Caco-2 (cell line): ENCODE results near the gene ATP5PD. TPM values are rescaled to one million over a fixed set of nuclear protein-coding genes. Genes with fewer than 3 reads are reported as not detected.
A peak's percentile ranks its signal among the peaks of the same experiment; 100 is the strongest.

ENCODE experiments used
- BruUV-seq: library from RNA; stranded (reverse); fragments of 400-500 nt; replicated peaks from 2 replicates; lab custom pipeline; 2021; lab: Mats Ljungman, UMichigan
- CTCF ChIA-PET: fragments of 300-600 bp; sonication (Branson Sonifier 250); formaldehyde crosslinking; loops from one replicate; lab custom pipeline; 2022; ENCODE audit warnings: antibody characterized with exemption; lab: Charles Lee
- POLR2A ChIA-PET: fragments of 300-600 bp; sonication (Branson Sonifier 250); formaldehyde crosslinking; loops from one replicate; lab custom pipeline; 2022; ENCODE audit warnings: antibody characterized with exemption; lab: Charles Lee
- DNase-seq, 2 experiments: peaks; one replicate each; pipeline versions ENCODE4 v3.0.0 to v3.0.0-alpha.2; 2020 to 2022
- H3K27me3 ChIP-seq: replicated peaks from 2 replicates; pipeline ENCODE4 v1.6.0; 2011; ENCODE audit warnings: low read length; ENCODE audit not compliant: control insufficient read depth, insufficient read depth
- H3K36me3 ChIP-seq: 2 replicates; pipeline ENCODE4 v1.5.1; 2011; ENCODE audit warnings: low read length; ENCODE audit not compliant: control insufficient read depth, insufficient read depth
- H3K4me1 ChIP-seq: fragments of 250-450 bp; sonication (Bioruptor Pico); 2 replicates; pipeline ENCODE4 v1.5.1; 2020; ENCODE audit warnings: mild to moderate bottlenecking
- H3K4me3 ChIP-seq: 2 replicates; pipeline ENCODE4 v1.5.1; 2011; ENCODE audit warnings: low read depth, mild to moderate bottlenecking, control low read depth, low read length
- H3K9me3 ChIP-seq: fragments of 250-450 bp; sonication (Bioruptor Pico); 2 replicates; pipeline ENCODE4 v1.5.1; 2020; ENCODE audit warnings: mild to moderate bottlenecking, moderate library complexity
- H3K27ac Mint-ChIP-seq: one replicate; pipeline ENCODE4 v1.8.0; 2022; ENCODE audit warnings: mixed read lengths; ENCODE audit not compliant: unreplicated experiment
- H3K27me3 Mint-ChIP-seq: one replicate; pipeline ENCODE4 v1.8.0; 2022; ENCODE audit warnings: mixed read lengths; ENCODE audit not compliant: insufficient read depth, unreplicated experiment
- H3K36me3 Mint-ChIP-seq: one replicate; pipeline ENCODE4 v1.8.0; 2022; ENCODE audit warnings: mild to moderate bottlenecking, mixed read lengths; ENCODE audit not compliant: insufficient read depth, unreplicated experiment
- H3K4me1 Mint-ChIP-seq: one replicate; pipeline ENCODE4 v1.8.0; 2022; ENCODE audit warnings: low read depth, mixed read lengths; ENCODE audit not compliant: unreplicated experiment
- H3K4me3 Mint-ChIP-seq: one replicate; pipeline ENCODE4 v1.8.0; 2022; ENCODE audit warnings: mild to moderate bottlenecking, moderate library complexity, mixed read lengths; ENCODE audit not compliant: unreplicated experiment
- H3K9me3 Mint-ChIP-seq: one replicate; pipeline ENCODE4 v1.8.0; 2022; ENCODE audit warnings: mixed read lengths; ENCODE audit not compliant: unreplicated experiment
- CTCF ChIP-seq, 2 experiments: fragments of 200-600 bp in 1 of 2; IDR thresholded peaks; 1 replicate in 1 of 2; 2 replicates in 1 of 2; pipeline versions ENCODE4 v1.5.1 to v1.8.0; 2011 to 2022; ENCODE audit warnings: antibody characterized with exemption in 1 of 2, control low read depth in 1 of 2, inconsistent platforms in 1 of 2, low read depth in 1 of 2, low read length in 1 of 2, mild to moderate bottlenecking in 1 of 2, moderate library complexity in 1 of 2; ENCODE audit not compliant: insufficient read depth in 1 of 2, severe bottlenecking in 1 of 2, unreplicated experiment in 1 of 2
- intact Hi-C: fragments of 100-400 bp; cut with micrococcal nuclease; formaldehyde crosslinking; loops from one replicate; pipeline ENCODE4 v1.10.0; 2022; ENCODE audit not compliant: unreplicated experiment
- total RNA-seq: library from RNA; stranded (reverse); gene quantifications from 2 replicates; pipeline ENCODE4 v1.2.3, GENCODE V29; 2022

The ATP5PD gene
- total RNA-seq, 1 experiment from 2014 or later, result 316 TPM

GRCh38 chr17:75005291-75005690, 41.5 kb downstream of the ATP5PD start:
- no peak overlapping the region for H3K4me3 ChIP-seq
- BruUV-seq, result TSS peak; percentile 21
- H3K4me1 Mint-ChIP-seq, result no peaks in the 10 kb centered on the region
- H3K27ac Mint-ChIP-seq, result no peak overlapping the region
- H3K27me3 Mint-ChIP-seq, result no peaks in the 10 kb centered on the region
- no peak overlapping the region for H3K4me3 Mint-ChIP-seq
- CTCF ChIA-PET, result interaction anchor here (0.6 to 1.5 kb wide), 3 partner anchors 41 to 81 kb away, joined by 3 to 4 read pairs (median 4); partner anchors contain the start of gene OTOP2
- H3K9me3 Mint-ChIP-seq, result no peaks in the 10 kb centered on the region
- no peaks in the 10 kb centered on the region for H3K9me3 ChIP-seq
- POLR2A ChIA-PET, result no interaction called here
- no peak for DNase-seq
- peaks cover 3% of the 10 kb centered on the region; the same call in 1 of the 2 replicates for H3K4me1 ChIP-seq
- intact Hi-C loops, result no loop called here
- peaks cover 27% of the 10 kb centered on the region for H3K36me3 Mint-ChIP-seq
- no peak for TF ChIP-seq CTCF (IDR thresholded peaks at IDR 0.05; ENCODE audit: insufficient read depth in 1 of 2, low read depth in 1 of 2, low read length in 1 of 2, severe bottlenecking in 1 of 2, unreplicated experiment in 1 of 2)
- H3K27me3 ChIP-seq, result no peaks in the 10 kb centered on the region
- no peaks in the 10 kb centered on the region; the same call in 1 of the 2 replicates for H3K36me3 ChIP-seq

- ChIA-PET CTCF (interaction anchor here (1.4 to 1.5 kb wide), 2 partner anchors 43 to 80 kb away, joined by 4 read pairs; partner anchors contain the start of gene OTOP2), POLR2A (no interaction called here)
- peaks cover 34% of the 10 kb centered on the region for H3K36me3 Mint-ChIP-seq
- no peaks in the 10 kb centered on the region for H3K27me3 Mint-ChIP-seq
- no peak overlapping the region for H3K4me3 Mint-ChIP-seq
- Histone ChIP-seq H3K4me3 (no peak overlapping the region), H3K9me3 (no peaks in the 10 kb centered on the region), H3K36me3 (peaks cover 2% of the 10 kb centered on the region), H3K27me3 (no peaks in the 10 kb centered on the region), H3K4me1 (peaks cover under 1% of the 10 kb centered on the region; the same call in 1 of the 2 replicates)
- BruUV-seq, result no TSS peak
- no peak for TF ChIP-seq CTCF (IDR thresholded peaks at IDR 0.05; ENCODE audit: insufficient read depth in 1 of 2, low read depth in 1 of 2, low read length in 1 of 2, severe bottlenecking in 1 of 2, unreplicated experiment in 1 of 2)
- no peak for DNase-seq
- H3K4me1 Mint-ChIP-seq, result no peaks in the 10 kb centered on the region
- no peak overlapping the region for H3K27ac Mint-ChIP-seq
- intact Hi-C loops, result no loop called here
- no peaks in the 10 kb centered on the region for H3K9me3 Mint-ChIP-seq
Observed at GRCh38 chr17:75004371-75004770, 42.4 kb downstream of the ATP5PD start.

GRCh38 chr17:75003957-75004355, 42.8 kb downstream of the ATP5PD start:
- H3K36me3 Mint-ChIP-seq, result peaks cover 39% of the 10 kb centered on the region
- intact Hi-C loops, result no loop called here
- H3K4me3 Mint-ChIP-seq, result no peak overlapping the region
- H3K4me1 ChIP-seq, result no peaks in the 10 kb centered on the region
- no peaks in the 10 kb centered on the region for H3K9me3 ChIP-seq
- H3K27ac Mint-ChIP-seq, result no peak overlapping the region
- no peak for TF ChIP-seq CTCF (IDR thresholded peaks at IDR 0.05; ENCODE audit: insufficient read depth in 1 of 2, low read depth in 1 of 2, low read length in 1 of 2, severe bottlenecking in 1 of 2, unreplicated experiment in 1 of 2)
- no TSS peak for BruUV-seq
- H3K4me3 ChIP-seq, result no peak overlapping the region
- POLR2A ChIA-PET, result no interaction called here
- no peaks in the 10 kb centered on the region for H3K4me1 Mint-ChIP-seq
- CTCF ChIA-PET, result interaction anchor here (1.4 to 1.5 kb wide), 2 partner anchors 42 to 80 kb away, joined by 4 read pairs; partner anchors contain the start of gene OTOP2
- no peaks in the 10 kb centered on the region for H3K27me3 Mint-ChIP-seq
- no peaks in the 10 kb centered on the region for H3K9me3 Mint-ChIP-seq
- H3K27me3 ChIP-seq, result no peaks in the 10 kb centered on the region
- DNase-seq, result no peak
- H3K36me3 ChIP-seq, result peaks cover 2% of the 10 kb centered on the region
